SK-N-MC (cell line): ENCODE results near the gene LAIR1.

ENCODE experiments used
- EZH2 ChIP-seq: fragments of 200-600 bp; sonication (generic); IDR thresholded peaks from one replicate; pipeline ENCODE4 v1.6.1; 2017; ENCODE audit warnings: antibody characterized with exemption
- POLR2AphosphoS5 ChIP-seq: IDR thresholded peaks from 2 replicates; pipeline ENCODE4 v1.6.1; 2012; ENCODE audit warnings: mild to moderate bottlenecking, low read depth, low read length, borderline replicate concordance

DNA sequence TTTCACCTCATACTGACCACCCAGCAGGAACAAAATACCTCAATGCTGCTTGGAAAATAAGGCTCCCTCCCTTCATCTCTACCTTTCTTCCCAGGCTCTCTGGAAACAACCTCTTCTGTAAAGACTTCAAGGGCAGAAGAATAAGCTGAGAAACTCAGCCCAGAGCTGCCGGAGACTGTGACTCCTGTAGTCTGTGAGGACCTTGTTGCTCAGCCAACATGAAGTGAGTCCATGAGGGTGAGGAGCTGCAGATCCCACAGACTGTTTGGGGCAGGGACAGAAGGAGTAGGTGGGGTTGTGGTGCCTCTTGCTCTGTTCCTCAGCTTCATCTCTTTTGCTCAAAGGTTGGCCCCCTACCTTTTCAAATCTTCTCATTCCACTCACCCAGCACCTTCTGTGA is 59.6 kb downstream of the LAIR1 start:
- no peak for TF ChIP-seq EZH2
- TF ChIP-seq POLR2AphosphoS5: no peak
